A549 treated with dexamethasone at 1 μM for 4 hours (cell line): ENCODE measurements around the gene ARPC3. TPM values are rescaled to one million over a fixed set of nuclear protein-coding genes. Genes with fewer than 3 reads are reported as not detected.

Source experiments
- total RNA-seq: library from RNA; stranded (reverse); fragments of 200-300 nt; extraction: Qiagen RNA extraction; gene quantifications from 5 replicates; pipeline ENCODE4 v1.2.3, GENCODE V29; 2022

Gene ARPC3
- 439 to 870 TPM (median 445 TPM) in 5 replicates for total RNA-seq

GRCh38 chr12:110449799-110450497 is at the start of gene ARPC3:
Gene ARPC3 (minus strand): TSS chr12:110450337. CDS start chr12:110450260, 77 bp downstream.

GRCh38 chr12:110468214-110469048 is 18.3 kb upstream of the ARPC3 start, which contains the start of the genes FAM216A and GPN3:
Gene FAM216A (plus strand): TSS chr12:110468845. CDS start chr12:110468876, 31 bp downstream.
Gene GPN3 (minus strand): TSS chr12:110468257. CDS start chr12:110468203, 54 bp downstream.

GRCh38 chr12:110403146-110403975 is 46.8 kb downstream of the ARPC3 start, which contains the start of gene ANAPC7:
Gene ANAPC7 (minus strand): TSS chr12:110403708. CDS start chr12:110403627, 81 bp downstream.

Other genes with a start within 250 kb of the ARPC3 start
- gene ATP2A2, start 169.1 kb downstream of the ARPC3 start, total RNA-seq, result 214 to 307 TPM (median 284 TPM) in 5 replicates
- gene ANAPC7, start 46.6 kb downstream of the ARPC3 start, total RNA-seq, result 47.0 to 60.7 TPM (median 57.1 TPM) in 5 replicates
- 27.9 to 35.0 TPM (median 33.3 TPM) in 5 replicates for gene GPN3, start 17.9 kb upstream of the ARPC3 start, total RNA-seq
- gene FAM216A, start 18.5 kb upstream of the ARPC3 start, total RNA-seq, result 17.0 to 20.2 TPM (median 18.4 TPM) in 5 replicates
- 146 to 158 TPM (median 148 TPM) in 5 replicates for gene VPS29, start 51.8 kb upstream of the ARPC3 start, total RNA-seq
- gene RAD9B, start 52.0 kb upstream of the ARPC3 start, total RNA-seq, result 0.19 to 0.30 TPM (median 0.23 TPM) in 5 replicates
- 26.4 to 38.1 TPM (median 32.2 TPM) in 5 replicates for gene PPTC7, start 133.0 kb upstream of the ARPC3 start, total RNA-seq
- 27.8 to 34.8 TPM (median 32.9 TPM) in 5 replicates for gene TCTN1, start 163.8 kb upstream of the ARPC3 start, total RNA-seq
- 0.45 to 0.83 TPM (median 0.62 TPM) in 5 replicates for gene HVCN1, start 238.8 kb upstream of the ARPC3 start, total RNA-seq